ENCODE data around the gene DMRT3.

Gene DMRT3

GRCh38 chr9:976258-976942, at the start of gene DMRT3:
DMRT3 (plus strand) TSS chr9:976655; CDS start chr9:977002, 347 bp downstream.
- no peak for DNase-seq (ENCODE audit: low read depth)

- no peak for DNase-seq (ENCODE audit: low read depth)
These were observed 49.5 kb upstream of the DMRT3 start for GRCh38 chr9:926976-927375.

- DNase-seq (ENCODE audit: low read depth) = no peak
These were observed 48.0 kb upstream of the DMRT3 start for GRCh38 chr9:928363-929042.

- no peak for DNase-seq (ENCODE audit: low read depth)
These were observed 46.7 kb upstream of the DMRT3 start for GRCh38 chr9:929719-930118.

GRCh38 chr9:933356-933755, 43.1 kb upstream of the DMRT3 start:
- no peak for DNase-seq (ENCODE audit: low read depth)

GRCh38 chr9:935348-935965, 41.0 kb upstream of the DMRT3 start:
- no peak for DNase-seq (ENCODE audit: low read depth)

- DNase-seq (ENCODE audit: low read depth) = no peak
These were observed 33.5 kb upstream of the DMRT3 start for GRCh38 chr9:942805-943580.

- no peak for DNase-seq (ENCODE audit: low read depth)
These were observed 28.5 kb upstream of the DMRT3 start for GRCh38 chr9:947985-948384.

GRCh38 chr9:948497-948896, 28.0 kb upstream of the DMRT3 start:
- no peak for DNase-seq (ENCODE audit: low read depth)

- DNase-seq (ENCODE audit: low read depth) = no peak
These were observed 26.3 kb upstream of the DMRT3 start for GRCh38 chr9:950139-950538.

GRCh38 chr9:952546-952945, 23.9 kb upstream of the DMRT3 start:
- DNase-seq (ENCODE audit: low read depth) = no peak

- no peak for DNase-seq (ENCODE audit: low read depth)
These were observed 17.4 kb upstream of the DMRT3 start for GRCh38 chr9:959105-959504.

- no peak for DNase-seq (ENCODE audit: low read depth)
These were observed 16.5 kb upstream of the DMRT3 start for GRCh38 chr9:959914-960313.

GRCh38 chr9:962023-962422, 14.4 kb upstream of the DMRT3 start:
- no peak for DNase-seq (ENCODE audit: low read depth)

GRCh38 chr9:965497-965896, 11.0 kb upstream of the DMRT3 start:
- no peak for DNase-seq (ENCODE audit: low read depth)

GRCh38 chr9:966870-967269, 9.6 kb upstream of the DMRT3 start:
- DNase-seq (ENCODE audit: low read depth) = no peak

- no peak for DNase-seq (ENCODE audit: low read depth)
These were observed 9.0 kb upstream of the DMRT3 start for GRCh38 chr9:967436-967835.

GRCh38 chr9:967903-968641, 8.4 kb upstream of the DMRT3 start:
- DNase-seq (ENCODE audit: low read depth) = no peak

GRCh38 chr9:969310-970150, 6.9 kb upstream of the DMRT3 start:
- DNase-seq (ENCODE audit: low read depth) = no peak

GRCh38 chr9:970151-970996, 6.1 kb upstream of the DMRT3 start:
- no peak for DNase-seq (ENCODE audit: low read depth)

All from activated T-cell treated with anti-CD3 and anti-CD28 coated beads for 24 hours (primary cell).